ENCODE measurements around the gene COMMD1. TPM values are rescaled to one million over a fixed set of nuclear protein-coding genes. Genes with fewer than 3 reads are reported as not detected.

COMMD1 gene
- total and polyA plus RNA-seq, 4 experiments from 2014 or later, result 16.7 to 63.9 (median 34.2) TPM

DNA sequence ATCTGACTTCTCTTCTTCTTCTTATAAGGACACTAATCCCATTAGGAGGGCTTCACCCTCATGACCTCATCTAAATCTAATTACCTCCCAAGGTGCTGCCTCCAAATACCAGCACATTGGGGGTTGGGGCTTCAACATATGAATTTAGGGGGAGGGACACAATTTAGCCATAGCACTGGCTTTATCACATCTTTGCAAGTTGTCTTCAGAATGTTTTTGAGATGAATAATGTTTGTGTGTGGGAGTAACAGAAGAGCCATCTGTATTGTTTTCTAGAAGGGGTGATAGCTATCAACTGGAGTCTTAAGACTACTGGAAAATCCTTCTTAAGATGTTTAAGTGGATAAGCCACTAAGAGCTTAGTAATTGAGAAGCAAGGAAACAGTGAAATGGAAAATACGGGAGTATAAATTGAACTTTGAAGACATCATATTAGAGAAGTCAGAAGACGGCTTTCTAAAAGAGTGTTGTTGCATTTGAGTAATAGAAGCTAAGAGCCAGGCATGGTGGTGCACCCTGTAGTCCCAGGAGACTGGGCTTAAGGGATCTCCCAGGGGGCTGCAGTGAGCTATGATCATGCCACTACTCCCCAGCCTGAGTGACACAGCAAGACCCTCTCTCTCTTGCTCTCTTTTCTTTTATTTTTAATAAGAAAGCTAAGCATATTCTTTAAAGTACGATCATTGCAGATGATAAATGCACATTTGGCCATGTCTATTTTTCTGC is 257.8 kb downstream of the COMMD1 start:
- no peak overlapping the region for H3K4me3 Mint-ChIP-seq
- H3K4me1 Mint-ChIP-seq, result no peaks in the 10 kb centered on the region
- Histone ChIP-seq H3K27me3 (ENCODE audit: insufficient read depth, low read length) (no peaks in the 10 kb centered on the region), H3K9me3 (ENCODE audit: control insufficient read depth in 1 of 2, low read length in 2 of 2) (no peaks in the 10 kb centered on the region), H3K4me3 (ENCODE audit: low read length in 2 of 2) (no peak overlapping the region), H3K4me1 (ENCODE audit: insufficient read depth, low read length) (no peaks in the 10 kb centered on the region), H3K27ac (ENCODE audit: low read depth, low read length) (no peak overlapping the region), H3K36me3 (ENCODE audit: insufficient read depth, low read length) (no peaks in the 10 kb centered on the region)
- intact Hi-C loops (cut with micrococcal nuclease), result no loop called here
- H3K27me3 Mint-ChIP-seq, result no peaks in the 10 kb centered on the region
- H3K36me3 Mint-ChIP-seq, result no peaks in the 10 kb centered on the region
- H3K9me3 Mint-ChIP-seq, result peaks cover 0 to 2% (median 0%) of the 10 kb centered on the region in 8 donors
- no peak for DNase-seq
- no peak overlapping the region for H3K27ac Mint-ChIP-seq
- ChIA-PET POLR2A (ENCODE audit: partially characterized antibody) (no interaction called here), CTCF (ENCODE audit: partially characterized antibody) (interaction anchor here (1.2 kb wide), 1 partner anchor 12 kb away, joined by 3 read pairs; no protein-coding TSS in a partner anchor)

GRCh38 chr2:62163834-62164233 is 258.4 kb downstream of the COMMD1 start:
- no peaks in the 10 kb centered on the region for H3K36me3 Mint-ChIP-seq
- DNase-seq, result no peak
- no peaks in the 10 kb centered on the region for H3K27me3 Mint-ChIP-seq
- ChIA-PET POLR2A (ENCODE audit: partially characterized antibody) (no interaction called here), CTCF (ENCODE audit: partially characterized antibody) (interaction anchor here (1.2 kb wide), 1 partner anchor 12 kb away, joined by 3 read pairs; no protein-coding TSS in a partner anchor)
- H3K27ac Mint-ChIP-seq, result no peak overlapping the region
- H3K9me3 Mint-ChIP-seq, result peaks cover 0 to 2% (median 0%) of the 10 kb centered on the region in 8 donors
- Histone ChIP-seq H3K36me3 (ENCODE audit: insufficient read depth, low read length) (no peaks in the 10 kb centered on the region), H3K27me3 (ENCODE audit: insufficient read depth, low read length) (no peaks in the 10 kb centered on the region), H3K27ac (ENCODE audit: low read depth, low read length) (no peak overlapping the region), H3K4me1 (ENCODE audit: insufficient read depth, low read length) (no peaks in the 10 kb centered on the region), H3K9me3 (ENCODE audit: control insufficient read depth in 1 of 2, low read length in 2 of 2) (no peaks in the 10 kb centered on the region), H3K4me3 (ENCODE audit: low read length in 2 of 2) (no peak overlapping the region)
- H3K4me1 Mint-ChIP-seq, result no peaks in the 10 kb centered on the region
- intact Hi-C loops (cut with micrococcal nuclease), result no loop called here
- no peak overlapping the region for H3K4me3 Mint-ChIP-seq

DNA sequence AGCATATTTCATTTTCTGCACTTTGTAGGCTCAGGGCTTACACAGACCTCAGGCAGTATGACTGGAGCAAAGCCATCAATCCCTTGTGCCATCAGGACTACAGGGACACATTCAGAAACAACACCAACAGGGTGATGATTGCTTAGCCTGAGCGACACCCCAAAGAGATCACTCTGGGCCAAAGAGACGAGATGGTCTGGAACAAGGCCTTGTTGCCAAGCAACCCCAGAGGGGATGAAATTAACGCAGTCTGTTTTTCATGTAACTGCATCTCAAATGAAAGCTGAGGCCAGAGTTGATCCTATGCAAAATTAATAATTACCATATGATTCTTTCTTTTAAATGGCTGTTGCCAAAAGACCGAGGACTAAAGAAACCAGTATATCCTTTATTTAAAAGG is 270.3 kb downstream of the COMMD1 start:
- no peaks in the 10 kb centered on the region for H3K36me3 Mint-ChIP-seq
- no peaks in the 10 kb centered on the region for H3K4me1 ChIP-seq (ENCODE audit: insufficient read depth, low read length)
- ChIA-PET POLR2A (ENCODE audit: partially characterized antibody) (no interaction called here), CTCF (ENCODE audit: partially characterized antibody) (no interaction called here)
- no peaks in the 10 kb centered on the region for H3K27me3 Mint-ChIP-seq
- no peak overlapping the region for H3K27ac ChIP-seq (ENCODE audit: low read depth, low read length)
- no peak overlapping the region for H3K27ac Mint-ChIP-seq
- intact Hi-C loops (cut with micrococcal nuclease), result no loop called here
- no peak overlapping the region for H3K4me3 ChIP-seq (ENCODE audit: low read length in 2 of 2)
- H3K4me1 Mint-ChIP-seq, result no peaks in the 10 kb centered on the region
- no peaks in the 10 kb centered on the region for H3K9me3 ChIP-seq (ENCODE audit: control insufficient read depth in 1 of 2, low read length in 2 of 2)
- H3K4me3 Mint-ChIP-seq, result no peak overlapping the region
- H3K9me3 Mint-ChIP-seq, result no peaks in the 10 kb centered on the region
- H3K27me3 ChIP-seq (ENCODE audit: insufficient read depth, low read length), result no peaks in the 10 kb centered on the region
- no peak for DNase-seq
- H3K36me3 ChIP-seq (ENCODE audit: insufficient read depth, low read length), result no peaks in the 10 kb centered on the region

DNA sequence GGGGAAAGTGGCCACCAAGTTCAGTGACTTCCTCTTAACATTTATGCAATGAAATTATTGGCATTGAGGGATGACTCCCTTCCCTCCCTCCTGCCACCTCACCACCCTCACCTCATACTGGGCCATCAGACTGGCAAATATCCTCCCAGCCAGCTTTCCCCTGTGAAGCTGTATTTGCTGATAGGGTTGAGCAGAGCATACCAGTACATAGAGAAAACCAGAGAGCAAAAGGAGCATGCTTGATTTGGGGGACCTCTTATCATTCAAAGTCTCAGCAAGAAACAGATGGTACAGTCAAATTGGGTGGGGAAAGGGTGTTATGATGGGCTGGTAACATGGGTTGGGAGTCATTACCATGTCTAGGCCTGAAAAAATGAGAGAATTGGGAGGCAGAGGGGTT is 271.3 kb downstream of the COMMD1 start:
- no peak overlapping the region for H3K4me3 ChIP-seq (ENCODE audit: low read length in 2 of 2)
- H3K9me3 ChIP-seq (ENCODE audit: control insufficient read depth in 1 of 2, low read length in 2 of 2), result no peaks in the 10 kb centered on the region
- Mint-ChIP-seq H3K27me3 (no peaks in the 10 kb centered on the region), H3K9me3 (no peaks in the 10 kb centered on the region), H3K27ac (peak overlapping the region in 1 of 7 donors; percentile 13), H3K4me3 (no peak overlapping the region), H3K36me3 (no peaks in the 10 kb centered on the region), H3K4me1 (peaks cover 0 to 2% (median under 1%) of the 10 kb centered on the region in 4 donors)
- no peaks in the 10 kb centered on the region for H3K36me3 ChIP-seq (ENCODE audit: insufficient read depth, low read length)
- H3K27ac ChIP-seq (ENCODE audit: low read depth, low read length), result no peak overlapping the region
- ChIA-PET POLR2A (ENCODE audit: partially characterized antibody) (no interaction called here), CTCF (ENCODE audit: partially characterized antibody) (no interaction called here)
- no peak for DNase-seq
- intact Hi-C loops (cut with micrococcal nuclease), result no loop called here
- no peaks in the 10 kb centered on the region for H3K4me1 ChIP-seq (ENCODE audit: insufficient read depth, low read length)
- no peaks in the 10 kb centered on the region for H3K27me3 ChIP-seq (ENCODE audit: insufficient read depth, low read length)

- no peaks in the 10 kb centered on the region for H3K36me3 Mint-ChIP-seq
- Histone ChIP-seq H3K4me1 (ENCODE audit: insufficient read depth, low read length) (no peaks in the 10 kb centered on the region), H3K27me3 (ENCODE audit: insufficient read depth, low read length) (no peaks in the 10 kb centered on the region), H3K36me3 (ENCODE audit: insufficient read depth, low read length) (no peaks in the 10 kb centered on the region), H3K4me3 (ENCODE audit: low read length in 2 of 2) (no peak overlapping the region), H3K27ac (ENCODE audit: low read depth, low read length) (no peak overlapping the region), H3K9me3 (ENCODE audit: control insufficient read depth in 1 of 2, low read length in 2 of 2) (no peaks in the 10 kb centered on the region)
- H3K27me3 Mint-ChIP-seq, result no peaks in the 10 kb centered on the region
- H3K4me1 Mint-ChIP-seq, result peaks cover 0 to 2% (median under 1%) of the 10 kb centered on the region in 4 donors
- no peak overlapping the region for H3K4me3 Mint-ChIP-seq
- intact Hi-C loops (cut with micrococcal nuclease), result no loop called here
- no peak overlapping the region for H3K27ac Mint-ChIP-seq
- H3K9me3 Mint-ChIP-seq, result peaks cover 0 to 1% (median 0%) of the 10 kb centered on the region in 8 donors
- no peak for DNase-seq
- POLR2A ChIA-PET (ENCODE audit: partially characterized antibody), result no interaction called here
- CTCF ChIA-PET (ENCODE audit: partially characterized antibody), result no interaction called here
Observed at GRCh38 chr2:62177392-62178049, 272.0 kb downstream of the COMMD1 start.

- Histone ChIP-seq H3K27me3 (ENCODE audit: insufficient read depth, low read length) (no peaks in the 10 kb centered on the region), H3K36me3 (ENCODE audit: insufficient read depth, low read length) (no peaks in the 10 kb centered on the region), H3K27ac (ENCODE audit: low read depth, low read length) (no peak overlapping the region), H3K4me3 (ENCODE audit: low read length in 2 of 2) (no peak overlapping the region), H3K9me3 (ENCODE audit: control insufficient read depth in 1 of 2, low read length in 2 of 2) (no peaks in the 10 kb centered on the region), H3K4me1 (ENCODE audit: insufficient read depth, low read length) (no peaks in the 10 kb centered on the region)
- peaks cover 0 to 2% (median under 1%) of the 10 kb centered on the region in 4 donors for H3K4me1 Mint-ChIP-seq
- DNase-seq, result no peak
- peaks cover 0 to 1% (median 0%) of the 10 kb centered on the region in 8 donors for H3K9me3 Mint-ChIP-seq
- H3K4me3 Mint-ChIP-seq, result no peak overlapping the region
- intact Hi-C loops (cut with micrococcal nuclease), result no loop called here
- H3K27me3 Mint-ChIP-seq, result no peaks in the 10 kb centered on the region
- H3K36me3 Mint-ChIP-seq, result no peaks in the 10 kb centered on the region
- ChIA-PET POLR2A (ENCODE audit: partially characterized antibody) (no interaction called here), CTCF (ENCODE audit: partially characterized antibody) (no interaction called here)
- no peak overlapping the region for H3K27ac Mint-ChIP-seq
Observed at GRCh38 chr2:62178741-62179271, 273.3 kb downstream of the COMMD1 start.

DNA sequence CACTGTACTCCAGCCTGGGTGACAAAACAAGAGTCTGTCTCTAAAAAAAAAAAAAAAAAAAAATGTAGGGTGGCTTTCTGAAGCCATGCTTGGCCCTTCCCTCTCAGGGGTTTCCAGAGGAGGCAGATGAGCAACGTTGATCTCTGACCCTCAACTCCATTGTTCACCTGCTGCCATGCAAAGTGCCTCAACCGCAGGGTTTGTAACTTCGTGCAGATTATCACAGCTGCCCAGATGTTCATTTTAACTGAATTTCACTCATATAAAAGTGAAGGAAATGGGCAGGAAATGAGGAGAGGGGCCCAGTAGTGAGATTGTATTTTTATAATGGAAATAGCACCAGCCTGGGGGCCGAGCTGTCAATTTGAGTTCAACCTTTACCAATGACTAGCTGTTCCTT is 275.5 kb downstream of the COMMD1 start:
- H3K9me3 ChIP-seq (ENCODE audit: control insufficient read depth in 1 of 2, low read length in 2 of 2), result no peaks in the 10 kb centered on the region
- intact Hi-C loops (cut with micrococcal nuclease), result no loop called here
- CTCF ChIA-PET (ENCODE audit: partially characterized antibody), result no interaction called here
- POLR2A ChIA-PET (ENCODE audit: partially characterized antibody), result no interaction called here
- no peak overlapping the region for H3K4me3 ChIP-seq (ENCODE audit: low read length in 2 of 2)
- no peaks in the 10 kb centered on the region for H3K36me3 Mint-ChIP-seq
- H3K4me1 ChIP-seq (ENCODE audit: insufficient read depth, low read length), result no peaks in the 10 kb centered on the region
- H3K27ac Mint-ChIP-seq, result peak overlapping the region in 1 of 7 donors; percentile 74
- H3K4me3 Mint-ChIP-seq, result no peak overlapping the region
- DNase-seq, result no peak
- H3K27me3 ChIP-seq (ENCODE audit: insufficient read depth, low read length), result no peaks in the 10 kb centered on the region
- H3K9me3 Mint-ChIP-seq, result peaks cover 0 to 1% (median 0%) of the 10 kb centered on the region in 8 donors
- H3K36me3 ChIP-seq (ENCODE audit: insufficient read depth, low read length), result no peaks in the 10 kb centered on the region
- no peaks in the 10 kb centered on the region for H3K27me3 Mint-ChIP-seq
- H3K4me1 Mint-ChIP-seq, result peaks cover 0 to 2% (median under 1%) of the 10 kb centered on the region in 4 donors
- H3K27ac ChIP-seq (ENCODE audit: low read depth, low read length), result no peak overlapping the region

All from CD4-positive, alpha-beta memory T cell (primary cell).